ENCODE data around the gene COL7A1. TPM values are rescaled to one million over a fixed set of nuclear protein-coding genes. Genes with fewer than 3 reads are reported as not detected.
"Not testable (repeated sequence)": the region's sequence is repeated elsewhere in the genome, so short reads cannot be mapped to it uniquely, and the experiment has no call there.

COL7A1 gene
- polyA plus RNA-seq, 4 donors = 13.8 to 28.9 (median 18.5) TPM

- DNase-seq (ENCODE audit: low read depth in 4 of 4, low spot score in 2 of 4) = no peak
Measured at GRCh38 chr3:48548126-48548525, 47.0 kb downstream of the COL7A1 start.

DNA sequence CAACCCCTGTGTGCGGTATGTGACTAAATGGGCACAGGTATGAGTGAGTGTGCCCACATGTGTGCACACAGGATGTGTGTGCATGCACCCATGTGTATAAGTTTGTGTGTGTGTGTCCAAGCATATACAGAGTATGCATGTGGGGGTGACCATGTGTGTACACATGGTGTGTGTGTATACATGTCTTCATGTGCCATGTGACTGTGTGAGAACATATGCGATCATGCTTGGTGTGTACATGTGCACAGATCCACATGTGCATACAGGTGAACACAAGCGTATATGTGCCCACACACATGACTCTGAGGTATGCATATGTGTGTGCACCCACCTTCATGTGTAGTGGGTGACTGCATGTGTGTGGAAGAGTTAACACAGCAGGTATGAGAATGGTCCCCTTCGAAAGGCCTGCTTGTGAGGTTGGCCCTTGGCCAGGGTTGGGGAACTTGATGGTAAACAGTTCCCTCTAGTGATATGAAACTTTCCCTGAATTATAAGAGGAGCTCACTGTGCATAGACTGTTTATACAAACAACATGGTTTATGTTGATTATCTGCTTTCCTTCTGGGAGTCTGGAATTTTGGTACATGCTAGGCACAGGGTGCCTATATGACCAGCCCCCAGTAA, 48.8 kb downstream of the COL7A1 start:
- DNase-seq (ENCODE audit: low read depth in 4 of 4, low spot score in 2 of 4) = no peak

- DNase-seq (ENCODE audit: low read depth in 4 of 4, low spot score in 2 of 4) = no peak
Measured at GRCh38 chr3:48544141-48544540, 51.0 kb downstream of the COL7A1 start.

GRCh38 chr3:48543271-48543866, 51.8 kb downstream of the COL7A1 start:
- no peak for DNase-seq (ENCODE audit: low read depth in 4 of 4, low spot score in 2 of 4)

DNA sequence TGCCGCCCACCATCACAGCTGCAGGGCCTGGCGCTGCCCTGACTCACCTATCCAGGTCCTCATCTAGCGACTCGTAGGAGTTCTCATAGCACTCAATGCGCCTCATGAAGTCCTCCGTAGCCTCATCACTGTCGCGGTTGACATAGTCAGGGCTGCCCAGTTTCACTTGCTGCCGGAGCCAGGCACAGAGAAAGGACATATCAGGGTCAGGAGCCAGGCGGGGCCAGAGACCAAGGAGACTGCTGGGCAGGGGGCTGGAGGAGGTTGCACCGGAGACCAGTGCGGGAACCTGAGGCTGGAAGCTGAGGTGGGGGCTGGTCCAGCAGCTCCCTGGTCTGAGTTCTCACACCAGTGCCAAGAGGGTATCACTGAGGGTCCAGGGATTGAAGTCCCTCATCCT, 56.7 kb downstream of the COL7A1 start:
- no peak for DNase-seq (ENCODE audit: low read depth in 4 of 4, low spot score in 2 of 4)

- DNase-seq (ENCODE audit: low read depth in 4 of 4, low spot score in 2 of 4) = no peak
Measured at GRCh38 chr3:48536785-48537184, 58.3 kb downstream of the COL7A1 start.

DNA sequence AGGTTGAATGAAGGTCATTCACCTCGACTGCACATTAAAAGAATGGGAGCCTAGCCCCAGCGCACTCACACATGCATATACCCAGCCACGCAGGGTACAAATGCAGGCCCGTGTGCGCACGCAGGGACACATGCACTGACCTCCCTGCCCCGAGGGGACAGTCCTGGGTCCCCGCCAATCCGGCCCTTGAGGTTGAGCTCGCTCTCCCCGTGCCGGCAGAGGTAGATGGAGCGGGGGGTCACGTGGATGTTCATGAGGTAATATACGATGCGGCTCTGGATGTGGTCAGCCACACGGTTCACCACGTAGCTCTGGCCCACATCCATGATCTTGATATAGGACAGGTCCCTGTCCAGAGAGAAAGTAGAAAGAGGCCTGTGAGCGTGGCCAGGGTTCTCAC, 59.0 kb downstream of the COL7A1 start:
- no peak for DNase-seq (ENCODE audit: low read depth in 4 of 4, low spot score in 2 of 4)

DNA sequence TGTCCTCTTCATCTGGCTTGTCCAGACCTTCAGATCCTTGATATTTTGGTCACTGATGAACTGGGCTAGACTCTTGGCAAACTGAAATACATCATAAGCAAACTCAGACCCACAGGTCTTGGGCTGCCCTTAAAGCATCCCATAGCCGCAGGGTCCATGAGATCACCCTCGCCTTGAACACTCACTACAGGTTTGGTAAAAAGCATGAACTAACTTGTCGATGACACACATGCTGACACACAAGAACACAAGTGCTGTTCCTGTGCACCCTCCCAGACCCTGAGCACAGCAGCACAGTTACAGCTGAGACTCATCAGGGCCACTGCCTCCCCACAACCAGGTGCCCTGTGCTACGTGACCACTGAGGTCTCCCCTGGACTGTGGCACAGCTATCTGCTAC, 59.6 kb downstream of the COL7A1 start:
- no peak for DNase-seq (ENCODE audit: low read depth in 4 of 4, low spot score in 2 of 4)

DNA sequence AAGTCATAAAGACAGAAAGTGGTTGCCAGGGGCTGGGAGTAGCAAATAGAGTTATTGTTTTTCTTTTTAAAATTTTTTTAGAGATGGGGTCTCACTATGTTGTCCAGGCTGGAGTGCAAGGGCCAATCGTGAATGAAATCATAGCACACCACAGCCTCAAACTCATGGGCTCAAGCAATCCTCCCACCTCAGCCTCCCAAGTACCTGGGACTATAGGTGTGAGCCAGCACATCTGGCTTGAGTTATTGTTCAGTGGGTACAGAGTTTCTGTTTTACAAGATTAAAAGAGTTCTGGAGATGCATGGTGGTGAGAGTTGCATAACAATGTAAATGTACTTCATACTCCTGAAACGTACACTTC, 62.2 kb downstream of the COL7A1 start:
- no peak for DNase-seq (ENCODE audit: low read depth in 4 of 4, low spot score in 2 of 4)

- no peak for DNase-seq (ENCODE audit: low read depth in 4 of 4, low spot score in 2 of 4)
Measured at GRCh38 chr3:48532271-48532976, 62.7 kb downstream of the COL7A1 start.

- not testable (repeated sequence) for DNase-seq (ENCODE audit: low read depth in 4 of 4, low spot score in 2 of 4)
Measured at GRCh38 chr3:48530701-48531100, 64.4 kb downstream of the COL7A1 start.

DNA sequence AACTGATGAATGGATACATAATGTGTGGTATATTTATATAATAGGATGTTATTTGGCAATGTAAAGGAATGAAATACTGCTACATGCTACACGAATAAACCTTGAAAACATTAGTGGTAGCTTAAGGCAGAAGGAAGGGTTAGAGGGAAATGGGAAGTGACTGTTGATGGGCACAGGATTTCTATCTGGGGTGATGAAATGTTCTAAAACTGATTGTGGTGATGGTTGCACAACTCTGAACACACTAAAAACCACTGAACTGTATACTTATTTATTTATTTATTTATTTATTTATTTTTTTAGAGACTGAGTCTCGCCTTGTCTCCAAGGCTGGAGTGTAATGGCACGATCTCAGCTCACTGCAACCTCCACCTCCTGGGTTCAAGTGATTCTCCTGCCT, 66.4 kb downstream of the COL7A1 start:
- no peak for DNase-seq (ENCODE audit: low read depth in 4 of 4, low spot score in 2 of 4)

GRCh38 chr3:48528048-48528447, 67.1 kb downstream of the COL7A1 start:
- no peak for DNase-seq (ENCODE audit: low read depth in 4 of 4, low spot score in 2 of 4)

- DNase-seq (ENCODE audit: low read depth in 4 of 4, low spot score in 2 of 4) = no peak
Measured at GRCh38 chr3:48524970-48525369, 70.2 kb downstream of the COL7A1 start.

- DNase-seq (ENCODE audit: low read depth in 4 of 4, low spot score in 2 of 4) = no peak
Measured at GRCh38 chr3:48521635-48522034, 73.5 kb downstream of the COL7A1 start.

DNA sequence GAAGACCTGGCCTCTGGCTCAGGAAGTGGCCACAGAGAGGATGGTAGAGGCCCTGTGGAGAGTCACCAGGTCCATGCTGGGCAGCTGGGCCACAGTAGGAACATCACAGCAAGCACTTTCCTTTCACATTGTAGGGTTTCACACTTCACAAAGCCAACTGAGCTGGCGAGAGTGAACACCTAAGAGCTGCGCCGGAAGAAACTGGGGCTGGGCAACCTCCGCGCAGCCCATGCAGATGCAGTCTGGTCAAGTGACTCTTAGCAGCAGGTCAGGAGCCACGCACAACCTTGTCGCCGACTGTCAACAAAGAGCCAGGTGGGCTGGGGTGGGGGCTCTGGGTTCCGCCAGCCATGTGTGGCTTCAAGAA, 75.9 kb downstream of the COL7A1 start:
- no peak for DNase-seq (ENCODE audit: low read depth in 4 of 4, low spot score in 2 of 4)

- DNase-seq (ENCODE audit: low read depth in 4 of 4, low spot score in 2 of 4) = no peak
Measured at GRCh38 chr3:48518638-48519276, 76.4 kb downstream of the COL7A1 start.

GRCh38 chr3:48518069-48518468, 77.1 kb downstream of the COL7A1 start:
- no peak for DNase-seq (ENCODE audit: low read depth in 4 of 4, low spot score in 2 of 4)

DNA sequence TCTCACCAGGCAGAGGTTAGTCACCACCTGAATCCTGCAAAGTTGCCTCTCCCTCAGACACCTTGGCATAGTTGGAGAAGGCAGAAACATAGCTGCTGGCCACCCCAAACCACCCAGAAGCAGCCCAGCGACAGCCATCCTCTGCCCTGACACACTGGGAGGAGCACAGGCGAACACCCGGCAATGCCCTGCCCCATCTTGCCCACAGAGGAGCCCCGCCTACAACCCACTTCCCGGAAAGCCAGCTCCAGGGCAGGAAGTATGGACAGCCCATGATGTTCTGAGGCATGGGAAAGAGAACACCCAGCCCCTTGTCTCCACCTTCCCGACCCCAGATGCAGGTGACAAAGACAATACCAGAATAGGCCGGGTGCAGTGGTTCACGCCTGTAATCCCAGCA, 78.6 kb downstream of the COL7A1 start:
- no peak for DNase-seq (ENCODE audit: low read depth in 4 of 4, low spot score in 2 of 4)

DNA sequence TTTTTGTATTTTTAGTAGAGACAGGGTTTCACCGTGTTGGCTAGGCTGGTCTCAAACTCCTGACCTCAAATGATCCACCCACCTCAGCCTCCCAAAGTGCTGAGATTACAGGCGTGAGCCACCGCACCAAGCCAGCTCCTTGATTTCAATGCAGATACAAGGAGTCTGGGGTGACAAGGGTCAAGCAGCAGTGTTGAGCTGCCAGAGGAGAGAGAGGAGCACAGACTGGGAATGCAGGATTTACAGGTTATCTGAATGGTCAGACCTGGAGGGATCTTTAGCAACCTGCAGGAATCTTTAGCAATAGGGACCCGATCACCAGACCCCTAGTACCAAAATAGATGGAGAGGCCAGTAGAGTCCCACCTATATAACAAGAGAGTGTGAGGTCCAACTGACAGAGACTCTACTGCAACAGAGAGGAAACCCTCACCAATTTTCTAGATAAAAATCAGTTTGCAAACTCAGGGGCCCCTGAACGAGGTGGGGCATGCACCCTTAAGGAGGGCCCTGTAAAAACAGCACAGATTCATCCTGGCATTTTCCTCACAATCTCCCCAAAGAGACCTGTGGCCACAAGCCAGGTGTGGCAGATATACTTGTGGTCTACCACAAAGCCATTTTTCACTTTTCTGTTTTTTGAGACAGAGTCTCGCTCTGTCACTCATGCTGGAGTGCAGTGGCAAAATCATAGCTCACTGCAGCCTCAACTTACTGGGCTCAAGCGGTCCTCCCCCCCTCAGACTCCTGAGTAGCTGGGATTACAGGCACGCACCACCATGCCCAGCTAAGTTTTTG, 80.5 kb downstream of the COL7A1 start:
- DNase-seq (ENCODE audit: low read depth in 4 of 4, low spot score in 2 of 4) = no peak

Measured in left renal cortex interstitium (tissue), 4 donors.